ENCODE data around the gene ACR. TPM values are rescaled to one million over a fixed set of nuclear protein-coding genes. Genes with fewer than 3 reads are reported as not detected.
"Not testable (repeated sequence)": the region's sequence is repeated elsewhere in the genome, so short reads cannot be mapped to it uniquely, and the experiment has no call there.

ACR gene
- total RNA-seq, 1 experiment from 2014 or later, result not detected

DNA sequence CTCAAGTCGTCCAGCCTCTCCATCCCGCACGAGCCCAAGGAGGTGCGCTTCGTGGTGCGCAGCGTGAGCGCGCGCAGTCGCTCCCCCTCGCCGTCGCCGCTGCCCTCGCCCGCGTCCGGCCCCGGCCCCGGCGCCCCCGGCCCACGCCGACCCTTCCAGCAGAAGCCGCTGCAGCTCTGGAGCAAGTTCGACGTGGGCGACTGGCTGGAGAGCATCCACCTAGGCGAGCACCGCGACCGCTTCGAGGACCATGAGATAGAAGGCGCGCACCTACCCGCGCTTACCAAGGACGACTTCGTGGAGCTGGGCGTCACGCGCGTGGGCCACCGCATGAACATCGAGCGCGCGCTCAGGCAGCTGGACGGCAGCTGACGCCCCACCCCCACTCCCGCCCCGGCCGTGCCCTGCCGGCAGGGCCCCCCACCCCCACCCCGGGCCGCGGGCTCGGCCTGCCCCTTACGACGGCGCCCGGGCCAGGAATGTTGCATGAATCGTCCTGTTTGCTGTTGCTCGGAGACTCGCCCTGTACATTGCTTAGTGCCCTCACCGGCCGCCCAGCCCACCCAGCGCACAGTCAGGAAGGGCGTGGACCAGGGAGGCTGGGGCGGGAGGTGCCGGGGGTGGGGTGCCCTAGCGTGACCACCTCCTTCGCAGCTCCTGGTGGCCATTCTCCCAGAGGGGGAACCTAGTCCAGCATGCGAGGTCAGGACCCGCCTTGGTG is 6.9 kb upstream of the ACR start:
- Histone ChIP-seq H3K36me3 (no peaks in the 10 kb centered on the region), H3K4me1 (no peaks in the 10 kb centered on the region), H3K27ac (no peak overlapping the region), H3K4me3 (no peak overlapping the region), H3K9me3 (replicated peaks) (no peaks in the 10 kb centered on the region), H3K27me3 (peaks cover 17% of the 10 kb centered on the region)
- peak in 1 of 2 experiments; percentile 1 for DNase-seq

- Histone ChIP-seq H3K27ac (no peak overlapping the region), H3K27me3 (peaks cover 18% of the 10 kb centered on the region), H3K9me3 (replicated peaks) (no peaks in the 10 kb centered on the region), H3K4me1 (no peaks in the 10 kb centered on the region), H3K4me3 (no peak overlapping the region), H3K36me3 (no peaks in the 10 kb centered on the region)
- DNase-seq, result peak; percentile 17 to 48
Observed at GRCh38 chr22:50731811-50732624, 6.0 kb upstream of the ACR start.

DNA sequence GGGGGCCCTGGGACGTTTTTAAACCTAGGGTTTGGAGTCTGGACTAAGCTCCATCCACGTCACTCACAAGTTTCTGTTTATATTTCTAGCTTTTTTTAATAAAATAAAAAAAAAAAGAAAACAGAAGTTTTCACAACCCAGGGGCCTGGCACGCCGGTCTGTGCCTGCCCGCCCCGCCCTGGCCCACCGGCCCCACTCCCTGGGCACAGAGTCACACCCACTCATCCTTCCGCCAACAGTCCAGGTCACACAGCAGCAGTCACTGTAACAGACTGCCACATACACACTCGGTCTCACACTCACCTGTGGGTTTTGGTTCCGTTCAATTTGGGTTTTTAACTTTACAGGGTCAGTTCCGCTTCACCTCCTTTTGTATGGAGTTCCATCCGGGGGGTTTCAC is 5.3 kb upstream of the ACR start:
- Histone ChIP-seq H3K4me3 (no peak overlapping the region), H3K9me3 (replicated peaks) (no peaks in the 10 kb centered on the region), H3K27me3 (peaks cover 25% of the 10 kb centered on the region), H3K36me3 (no peaks in the 10 kb centered on the region), H3K4me1 (no peaks in the 10 kb centered on the region), H3K27ac (no peak overlapping the region)
- no peak for DNase-seq

DNA sequence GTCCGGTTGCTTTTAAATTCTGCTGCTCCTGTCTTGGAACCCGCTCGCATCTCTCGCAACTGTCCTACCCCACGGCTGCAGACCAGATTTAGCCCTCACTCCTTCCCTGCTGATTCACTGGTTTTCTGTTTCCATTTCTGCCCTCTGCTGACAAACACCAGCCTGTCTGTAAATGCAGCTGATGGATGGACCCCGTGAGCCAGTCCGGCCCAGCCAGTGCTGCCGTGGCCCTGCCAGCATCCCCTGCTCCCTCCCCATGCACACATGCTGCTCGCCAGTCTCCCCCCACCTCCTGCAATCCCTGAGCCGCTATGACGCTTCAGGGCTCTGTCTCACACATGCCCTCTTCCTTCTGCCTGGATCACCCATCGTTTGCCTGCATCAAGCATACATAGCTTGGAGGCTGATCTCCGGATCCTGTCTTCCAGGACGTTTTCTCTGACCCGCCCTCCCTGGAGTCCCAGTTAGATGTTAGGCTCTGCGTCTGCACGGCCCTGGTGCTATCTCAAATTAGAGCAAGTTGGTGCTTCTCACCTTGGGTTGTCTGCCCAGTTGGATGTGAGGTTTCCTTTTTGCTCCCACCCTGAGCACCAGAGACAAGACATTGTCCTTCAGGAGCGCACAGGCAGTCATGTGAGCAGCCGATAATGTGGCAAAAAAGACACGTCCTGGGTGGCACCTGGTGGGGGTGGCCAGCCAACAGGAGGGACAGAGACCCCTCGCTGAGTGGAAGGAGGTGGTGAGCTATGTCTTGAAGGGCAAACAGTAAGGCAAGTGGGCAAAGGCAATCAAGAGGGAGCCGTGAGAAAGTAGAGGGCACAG is 4.3 kb upstream of the ACR start:
- Histone ChIP-seq H3K36me3 (no peaks in the 10 kb centered on the region), H3K27ac (no peak overlapping the region), H3K4me3 (no peak overlapping the region), H3K27me3 (peaks cover 33% of the 10 kb centered on the region), H3K9me3 (replicated peaks) (no peaks in the 10 kb centered on the region), H3K4me1 (no peaks in the 10 kb centered on the region)
- DNase-seq, result no peak

- H3K27ac ChIP-seq, result no peak overlapping the region
- H3K27me3 ChIP-seq, result peaks cover 37% of the 10 kb centered on the region
- H3K9me3 ChIP-seq (replicated peaks), result no peaks in the 10 kb centered on the region
- no peaks in the 10 kb centered on the region for H3K36me3 ChIP-seq
- H3K4me1 ChIP-seq, result no peaks in the 10 kb centered on the region
- H3K4me3 ChIP-seq, result no peak overlapping the region
- no peak for DNase-seq
Observed at GRCh38 chr22:50734343-50734771, 3.6 kb upstream of the ACR start.

GRCh38 chr22:50734986-50735738 is 2.8 kb upstream of the ACR start:
- DNase-seq, result no peak
- no peak overlapping the region for H3K4me3 ChIP-seq
- H3K27me3 ChIP-seq, result peaks cover 37% of the 10 kb centered on the region
- H3K9me3 ChIP-seq (replicated peaks), result no peaks in the 10 kb centered on the region
- H3K27ac ChIP-seq, result no peak overlapping the region
- H3K36me3 ChIP-seq, result no peaks in the 10 kb centered on the region
- H3K4me1 ChIP-seq, result no peaks in the 10 kb centered on the region

DNA sequence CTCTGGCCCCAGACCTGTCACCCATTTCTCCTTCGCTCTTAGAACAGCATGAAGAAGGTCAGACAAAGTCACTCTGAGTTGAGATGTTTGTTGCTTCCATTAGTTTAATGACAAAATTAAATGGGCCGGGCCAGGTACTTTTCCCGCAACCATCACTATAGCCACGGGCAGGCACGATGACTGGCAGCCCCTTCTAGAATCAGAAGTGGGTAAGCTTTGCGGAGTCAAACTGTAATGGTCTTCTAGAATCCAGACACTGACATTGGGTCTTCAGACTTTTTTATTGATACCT is 2.3 kb upstream of the ACR start:
- no peak for DNase-seq
- no peaks in the 10 kb centered on the region for H3K4me1 ChIP-seq
- no peak overlapping the region for H3K4me3 ChIP-seq
- H3K36me3 ChIP-seq, result no peaks in the 10 kb centered on the region
- H3K27me3 ChIP-seq, result peaks cover 37% of the 10 kb centered on the region
- no peaks in the 10 kb centered on the region for H3K9me3 ChIP-seq (replicated peaks)
- H3K27ac ChIP-seq, result no peak overlapping the region

DNA sequence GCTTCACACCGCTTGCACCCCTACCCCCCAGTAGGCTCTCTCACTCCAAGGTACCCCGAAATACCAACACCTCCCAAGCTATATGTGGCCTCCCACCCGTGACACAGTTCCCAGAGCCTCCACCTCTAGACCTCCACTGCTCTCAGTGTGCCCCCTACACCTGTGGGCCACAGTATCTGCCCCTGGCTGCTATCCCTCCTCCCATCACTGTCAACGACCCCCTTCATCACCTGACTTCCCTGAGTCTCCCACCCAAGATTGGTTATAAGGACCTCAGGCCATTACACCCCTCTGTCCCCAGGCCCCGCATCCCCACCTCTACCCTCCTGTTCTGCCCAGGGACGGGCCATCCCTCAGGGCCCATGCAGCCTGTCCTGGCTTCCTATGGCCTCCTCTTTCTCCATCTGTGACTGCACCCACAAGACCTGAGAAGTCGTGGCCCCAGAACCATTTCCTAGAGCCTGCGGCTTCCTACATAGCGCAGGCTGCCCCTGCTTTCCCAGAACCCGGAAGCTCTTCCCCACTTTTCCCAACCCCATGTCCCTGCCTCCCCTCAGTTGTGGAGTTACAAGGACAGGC is 734 bp downstream of the ACR start:
- no peak for DNase-seq
- Histone ChIP-seq H3K9me3 (replicated peaks) (no peaks in the 10 kb centered on the region), H3K4me1 (no peaks in the 10 kb centered on the region), H3K27me3 (peaks cover 32% of the 10 kb centered on the region), H3K36me3 (no peaks in the 10 kb centered on the region), H3K27ac (no peak overlapping the region), H3K4me3 (no peak overlapping the region)

- no peak for DNase-seq
- Histone ChIP-seq H3K9me3 (replicated peaks) (no peaks in the 10 kb centered on the region), H3K36me3 (no peaks in the 10 kb centered on the region), H3K27me3 (peaks cover 28% of the 10 kb centered on the region), H3K4me1 (no peaks in the 10 kb centered on the region), H3K27ac (no peak overlapping the region), H3K4me3 (no peak overlapping the region)
Observed at GRCh38 chr22:50739279-50739691, 1.3 kb downstream of the ACR start.

DNA sequence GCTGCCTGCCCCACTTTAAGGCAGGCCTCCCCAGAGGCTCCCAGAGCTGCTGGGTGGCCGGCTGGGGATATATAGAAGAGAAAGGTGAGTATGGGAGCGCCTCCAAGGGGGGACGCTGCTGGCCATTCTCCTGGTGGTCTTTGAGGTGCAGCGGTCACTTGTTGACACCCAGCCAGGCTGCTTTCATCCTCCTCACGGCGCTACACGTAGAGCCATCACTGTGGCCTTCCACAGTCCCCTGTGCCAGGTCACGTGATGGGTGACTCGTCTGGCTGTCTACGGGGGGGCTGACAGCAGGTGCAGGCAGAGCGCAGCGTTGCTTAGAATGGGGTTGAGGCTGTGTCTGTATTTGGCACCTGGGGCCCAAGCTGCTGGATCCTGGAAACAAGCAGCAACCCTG is 1.9 kb downstream of the ACR start:
- no peaks in the 10 kb centered on the region for H3K36me3 ChIP-seq
- peaks cover 28% of the 10 kb centered on the region for H3K27me3 ChIP-seq
- H3K4me1 ChIP-seq, result no peaks in the 10 kb centered on the region
- H3K9me3 ChIP-seq (replicated peaks), result no peaks in the 10 kb centered on the region
- no peak overlapping the region for H3K4me3 ChIP-seq
- H3K27ac ChIP-seq, result no peak overlapping the region
- DNase-seq, result no peak

DNA sequence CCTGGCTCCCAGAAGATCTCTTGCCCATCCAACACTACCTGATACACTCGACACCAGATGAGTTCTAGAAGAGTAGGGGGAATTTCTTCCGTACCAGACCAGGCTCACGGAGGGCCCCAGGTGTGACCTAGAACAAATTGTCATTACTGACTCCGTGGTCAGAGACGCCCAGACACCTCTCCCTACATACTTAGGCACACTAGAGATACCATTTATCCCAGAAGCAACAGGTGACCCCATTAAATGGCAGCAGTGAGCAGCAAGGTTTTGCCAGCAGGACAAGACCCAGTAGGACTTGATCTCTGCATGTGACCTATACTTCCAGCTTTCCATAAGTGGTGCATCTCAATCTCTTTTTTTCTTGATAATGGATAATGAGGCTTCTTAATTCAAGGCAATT is 2.7 kb downstream of the ACR start:
- H3K9me3 ChIP-seq (replicated peaks); H3K27ac ChIP-seq; H3K36me3 ChIP-seq; H3K4me1 ChIP-seq; H3K4me3 ChIP-seq; DNase-seq: not testable (repeated sequence)
- H3K27me3 ChIP-seq, result peaks cover 26% of the 10 kb centered on the region

GRCh38 chr22:50744424-50744823 is 6.4 kb downstream of the ACR start:
- DNase-seq; H3K4me1 ChIP-seq; H3K27ac ChIP-seq; H3K27me3 ChIP-seq; H3K36me3 ChIP-seq; H3K4me3 ChIP-seq; H3K9me3 ChIP-seq (replicated peaks): not testable (repeated sequence)

- H3K9me3 ChIP-seq (replicated peaks); H3K4me3 ChIP-seq; H3K27me3 ChIP-seq; H3K27ac ChIP-seq; H3K36me3 ChIP-seq; DNase-seq; H3K4me1 ChIP-seq: not testable (repeated sequence)
Observed at GRCh38 chr22:50747521-50747920, 9.5 kb downstream of the ACR start.

- not testable (repeated sequence) for H3K4me3 ChIP-seq; H3K36me3 ChIP-seq; H3K9me3 ChIP-seq (replicated peaks); H3K27me3 ChIP-seq; H3K27ac ChIP-seq; H3K4me1 ChIP-seq; DNase-seq
Observed at GRCh38 chr22:50748630-50749029, 10.6 kb downstream of the ACR start.

All from SJCRH30 (cell line).